Coronary artery (tissue), 2 donors: ENCODE data around the gene BRPF1.

ENCODE experiments used
- DNase-seq: peaks from one replicate; pipeline ENCODE4 v3.0.0-alpha.2; 2017; ENCODE audit warnings: low spot score
- H3K27ac ChIP-seq, 2 donors: fragments of 200-600 bp; sonication (generic); one replicate each; pipeline ENCODE4 v1.5.1; 2016 to 2019
- H3K4me3 ChIP-seq: fragments of 200-600 bp; sonication (generic); 2 replicates; pipeline ENCODE4 v1.5.1; 2016; ENCODE audit warnings: mild to moderate bottlenecking, moderate library complexity
- TF ChIP-seq, protein P1 (sequence below): fragments of 200-600 bp; sonication (generic); IDR thresholded peaks from one replicate; pipeline ENCODE4 v1.5.1; 2019; ENCODE audit warnings: antibody characterized with exemption

The BRPF1 gene

DNA sequence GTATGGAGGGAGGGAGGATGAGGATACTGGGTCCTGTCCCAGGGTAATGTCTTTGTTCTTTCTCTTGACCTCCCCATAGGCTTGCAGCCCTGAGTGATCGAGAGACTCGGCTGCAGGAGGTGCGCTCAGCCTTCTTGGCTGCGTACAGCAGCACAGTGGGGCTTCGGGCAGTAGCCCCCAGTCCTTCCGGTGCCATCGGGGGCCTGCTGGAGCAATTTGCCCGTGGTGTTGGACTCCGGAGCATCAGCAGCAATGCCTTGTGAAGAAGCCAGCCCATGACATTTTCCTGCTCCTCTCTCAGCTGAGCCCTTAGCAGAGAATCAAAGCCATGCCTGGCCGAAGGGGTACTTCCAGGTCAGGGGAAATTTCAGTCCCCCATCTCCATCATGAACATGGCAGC lies 29.8 kb upstream of the BRPF1 start:
- TF ChIP-seq, protein P1, sequence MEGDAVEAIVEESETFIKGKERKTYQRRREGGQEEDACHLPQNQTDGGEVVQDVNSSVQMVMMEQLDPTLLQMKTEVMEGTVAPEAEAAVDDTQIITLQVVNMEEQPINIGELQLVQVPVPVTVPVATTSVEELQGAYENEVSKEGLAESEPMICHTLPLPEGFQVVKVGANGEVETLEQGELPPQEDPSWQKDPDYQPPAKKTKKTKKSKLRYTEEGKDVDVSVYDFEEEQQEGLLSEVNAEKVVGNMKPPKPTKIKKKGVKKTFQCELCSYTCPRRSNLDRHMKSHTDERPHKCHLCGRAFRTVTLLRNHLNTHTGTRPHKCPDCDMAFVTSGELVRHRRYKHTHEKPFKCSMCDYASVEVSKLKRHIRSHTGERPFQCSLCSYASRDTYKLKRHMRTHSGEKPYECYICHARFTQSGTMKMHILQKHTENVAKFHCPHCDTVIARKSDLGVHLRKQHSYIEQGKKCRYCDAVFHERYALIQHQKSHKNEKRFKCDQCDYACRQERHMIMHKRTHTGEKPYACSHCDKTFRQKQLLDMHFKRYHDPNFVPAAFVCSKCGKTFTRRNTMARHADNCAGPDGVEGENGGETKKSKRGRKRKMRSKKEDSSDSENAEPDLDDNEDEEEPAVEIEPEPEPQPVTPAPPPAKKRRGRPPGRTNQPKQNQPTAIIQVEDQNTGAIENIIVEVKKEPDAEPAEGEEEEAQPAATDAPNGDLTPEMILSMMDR, result no peak
- no peak overlapping the region for H3K27ac ChIP-seq
- DNase-seq, result no peak
- H3K4me3 ChIP-seq, result no peak overlapping the region

DNA sequence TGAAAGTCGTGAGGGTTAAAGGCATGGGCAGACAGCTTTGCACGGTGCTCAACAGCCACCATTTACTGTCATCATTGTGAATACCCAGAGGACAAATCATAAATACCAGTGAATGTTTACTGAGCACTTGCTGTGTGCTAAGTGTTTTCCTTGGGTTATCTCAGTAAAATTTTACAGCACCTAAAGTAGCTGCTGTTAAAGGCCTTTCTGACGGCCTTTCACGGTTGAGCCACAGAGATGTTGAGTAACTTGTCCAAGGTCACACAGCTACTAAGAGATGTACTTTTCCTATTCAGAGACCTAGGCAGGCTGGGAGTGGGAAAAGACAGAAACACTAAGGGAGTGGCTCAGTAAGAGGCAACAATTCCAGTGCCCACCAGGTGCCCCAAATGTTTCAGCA lies 28.3 kb upstream of the BRPF1 start:
- DNase-seq, result no peak
- Histone ChIP-seq H3K4me3 (peak overlapping the region; percentile 67), H3K27ac (no peak overlapping the region)
- TF ChIP-seq, protein P1, result no peak

DNA sequence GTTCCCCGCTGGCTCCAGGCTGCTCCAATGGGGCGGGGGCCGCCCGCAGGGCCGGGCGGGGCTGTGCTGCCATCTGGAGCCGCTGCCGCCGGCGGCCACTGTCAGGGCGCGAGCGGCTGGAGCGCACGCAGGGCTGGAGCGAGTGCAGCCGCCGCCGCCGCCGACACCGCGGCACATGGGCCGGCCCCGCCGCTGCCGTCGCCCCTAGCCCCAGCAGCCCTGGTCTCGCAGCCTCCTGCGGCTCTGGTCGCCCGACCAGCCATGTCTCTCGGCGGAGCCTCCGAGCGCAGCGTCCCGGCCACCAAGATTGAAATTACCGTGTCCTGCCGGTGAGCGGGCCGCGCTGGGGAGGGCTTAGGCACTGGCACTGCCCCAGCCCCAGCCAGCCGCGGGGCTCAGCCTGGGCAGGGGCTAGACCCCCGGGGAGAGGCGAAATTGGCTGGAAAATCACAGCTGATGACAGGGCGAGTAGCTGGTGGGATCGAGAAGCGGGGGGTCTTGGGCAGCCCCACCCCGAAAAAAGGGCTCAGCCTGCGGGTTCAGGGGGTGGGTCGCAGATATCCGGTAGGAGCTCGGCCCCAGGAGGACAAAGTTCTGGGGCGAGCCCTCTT lies 27.7 kb upstream of the BRPF1 start, which contains the start of gene CPNE9:
CPNE9 (plus strand) TSS at position 98 of the 611 bp plus-strand sequence; CDS start at position 262, 164 bp downstream.
- Histone ChIP-seq H3K27ac (no peak within 1 kb of the TSS), H3K4me3 (peak within 1 kb of the TSS; percentile 67)
- no peak for DNase-seq
- TF ChIP-seq, protein P1, result no peak

GRCh38 chr3:9704347-9705322 lies 26.9 kb upstream of the BRPF1 start:
- DNase-seq, result no peak

DNA sequence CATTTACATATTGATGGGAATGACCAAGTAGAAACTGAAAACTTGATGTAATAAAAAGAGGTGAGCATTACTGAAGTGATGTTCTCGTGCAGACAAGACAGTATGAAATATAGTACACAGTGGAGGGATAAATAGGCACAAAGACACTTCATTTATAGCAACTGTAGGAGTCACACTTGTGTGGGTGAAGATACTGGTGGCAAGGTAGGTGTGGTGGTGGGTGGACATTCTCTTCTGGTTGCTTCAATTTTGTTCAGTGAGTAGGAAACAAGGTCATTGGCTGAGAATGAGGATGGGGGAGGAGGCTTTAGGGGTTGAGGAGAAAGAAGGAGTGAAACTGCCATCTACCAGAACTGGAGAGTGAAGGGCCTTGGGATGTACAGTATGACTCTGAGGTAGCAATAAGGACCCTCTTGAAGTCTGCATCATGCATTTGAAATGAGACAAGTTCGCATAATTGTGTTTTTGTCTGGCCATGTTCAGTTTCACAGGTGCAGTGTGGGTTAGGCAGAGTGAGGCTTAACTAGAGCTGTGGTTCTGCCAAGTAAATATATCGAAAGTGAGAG lies 21.3 kb upstream of the BRPF1 start:
- TF ChIP-seq, protein P1, result no peak
- no peak overlapping the region for H3K27ac ChIP-seq
- no peak overlapping the region for H3K4me3 ChIP-seq
- DNase-seq, result no peak

More at GRCh38 chr3:9704347-9705322, 26.9 kb upstream of the BRPF1 start:
- TF ChIP-seq, protein P1, result no peak
- Histone ChIP-seq H3K4me3 (peak overlapping the region; percentile 67), H3K27ac (no peak overlapping the region)

GRCh38 chr3:9712415-9712814 lies 19.1 kb upstream of the BRPF1 start:
- Histone ChIP-seq H3K4me3 (no peak overlapping the region), H3K27ac (no peak overlapping the region)
- DNase-seq, result no peak
- TF ChIP-seq, protein P1, result no peak
